Endodermal cell (in vitro differentiated cells): ENCODE data around the gene TECPR1. TPM values are rescaled to one million over a fixed set of nuclear protein-coding genes. Genes with fewer than 3 reads are reported as not detected.
A peak's percentile ranks its signal among the peaks of the same experiment; 100 is the strongest.

Source experiments
- DNase-seq: peaks from one replicate; pipeline ENCODE4 v3.0.0-alpha.2; 2017
- H3K27ac ChIP-seq: 2 replicates; pipeline ENCODE4 v1.5.1; 2013; ENCODE audit warnings: mild to moderate bottlenecking, low read depth, low read length, moderate library complexity
- H3K27me3 ChIP-seq: 2 replicates; pipeline ENCODE4 v1.6.1; 2013; ENCODE audit warnings: mild to moderate bottlenecking, low read length, moderate library complexity; ENCODE audit not compliant: insufficient read depth, control insufficient read depth, poor library complexity, severe bottlenecking
- H3K36me3 ChIP-seq: 2 replicates; pipeline ENCODE4 v1.7.0; 2013; ENCODE audit warnings: mild to moderate bottlenecking, low read length, moderate library complexity; ENCODE audit not compliant: control insufficient read depth, insufficient read depth
- H3K4me1 ChIP-seq: one replicate; pipeline ENCODE4 v1.7.0; 2013; ENCODE audit warnings: low read length; ENCODE audit not compliant: control insufficient read depth, insufficient read depth
- H3K4me3 ChIP-seq: 2 replicates; pipeline ENCODE4 v1.5.1; 2013; ENCODE audit warnings: mild to moderate bottlenecking, low read length, moderate library complexity
- H3K9ac ChIP-seq: 2 replicates; pipeline ENCODE4 v1.6.1; 2013; ENCODE audit warnings: mild to moderate bottlenecking, low read length, moderate library complexity; ENCODE audit not compliant: poor library complexity, severe bottlenecking; ENCODE audit errors: extremely low read depth
- H3K9me3 ChIP-seq: 2 replicates; pipeline ENCODE4 v1.6.1; 2013; ENCODE audit warnings: mild to moderate bottlenecking, low read length, moderate library complexity; ENCODE audit not compliant: control insufficient read depth
- H3K27ac Mint-ChIP-seq: 2 replicates; pipeline ENCODE4 v1.8.0; 2020; ENCODE audit warnings: mixed read lengths
- H3K27me3 Mint-ChIP-seq: 2 replicates; pipeline ENCODE4 v1.8.0; 2021; ENCODE audit warnings: mild to moderate bottlenecking, mixed read lengths; ENCODE audit not compliant: insufficient read depth
- H3K36me3 Mint-ChIP-seq: 2 replicates; pipeline ENCODE4 v1.8.0; 2020; ENCODE audit warnings: low read depth, mixed read lengths
- H3K4me1 Mint-ChIP-seq: 2 replicates; pipeline ENCODE4 v1.8.0; 2020; ENCODE audit warnings: mixed read lengths
- H3K4me3 Mint-ChIP-seq: 2 replicates; pipeline ENCODE4 v1.8.0; 2020; ENCODE audit warnings: mild to moderate bottlenecking, moderate library complexity, mixed read lengths
- H3K9me3 Mint-ChIP-seq: 2 replicates; pipeline ENCODE4 v1.8.0; 2020; ENCODE audit warnings: mild to moderate bottlenecking, mixed read lengths
- WGBS, 2 experiments: methylation state at CpG; one replicate each; pipeline versions ENCODE4 v1.1.5 to v1.1.7; 2013; ENCODE audit warnings: missing lambda C conversion rate in 2 of 2, mixed read lengths in 1 of 2; ENCODE audit not compliant: insufficient coverage in 1 of 2, insufficient read length in 1 of 2; 5-methylcytosine and 5-hydroxymethylcytosine counted together
- total RNA-seq, 2 donors: library from RNA; stranded (reverse); fragmentation: NEBNext Ultra II Directional in 1 of 2; extraction: Animal tissue kit (Norgen Biotek cat#: 25700) in 1 of 2; gene quantifications; 2 replicates in 1 of 2; 3 replicates in 1 of 2; pipeline ENCODE4 v1.2.1, GENCODE V29; 2021
- TF ChIP-seq, protein P1 (sequence below): fragments of 200-600 bp; sonication (generic); conservative IDR thresholded peaks from 2 replicates; pipeline ENCODE4 v1.5.0; 2021; ENCODE audit warnings: antibody characterized with exemption, mild to moderate bottlenecking

TECPR1 gene
- total RNA-seq, 2 donors from 2014 or later, result 27.2 to 32.0 TPM

DNA sequence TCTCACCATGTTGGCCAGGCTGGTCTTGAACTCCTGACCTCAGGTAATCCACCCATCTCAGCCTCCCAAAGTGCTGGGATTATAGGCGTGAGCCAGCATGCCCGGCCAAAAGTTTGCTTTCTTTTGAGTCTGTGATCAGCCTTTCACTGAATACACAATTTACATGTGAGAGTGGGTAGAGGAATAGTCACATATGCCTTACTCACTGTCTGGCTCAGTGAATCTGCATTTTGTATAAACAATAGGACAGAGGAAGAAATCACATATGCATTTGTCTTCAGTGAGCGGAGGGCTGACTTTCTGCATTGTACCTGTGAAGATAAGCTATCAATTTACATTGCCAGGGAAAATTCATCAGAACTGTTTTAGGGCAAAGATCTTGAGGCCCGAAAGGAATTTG, 2.5 kb upstream of the TECPR1 start:
- H3K27me3 Mint-ChIP-seq, result no peaks in the 10 kb centered on the region
- no peak overlapping the region for H3K4me3 Mint-ChIP-seq
- TF ChIP-seq, protein P1, sequence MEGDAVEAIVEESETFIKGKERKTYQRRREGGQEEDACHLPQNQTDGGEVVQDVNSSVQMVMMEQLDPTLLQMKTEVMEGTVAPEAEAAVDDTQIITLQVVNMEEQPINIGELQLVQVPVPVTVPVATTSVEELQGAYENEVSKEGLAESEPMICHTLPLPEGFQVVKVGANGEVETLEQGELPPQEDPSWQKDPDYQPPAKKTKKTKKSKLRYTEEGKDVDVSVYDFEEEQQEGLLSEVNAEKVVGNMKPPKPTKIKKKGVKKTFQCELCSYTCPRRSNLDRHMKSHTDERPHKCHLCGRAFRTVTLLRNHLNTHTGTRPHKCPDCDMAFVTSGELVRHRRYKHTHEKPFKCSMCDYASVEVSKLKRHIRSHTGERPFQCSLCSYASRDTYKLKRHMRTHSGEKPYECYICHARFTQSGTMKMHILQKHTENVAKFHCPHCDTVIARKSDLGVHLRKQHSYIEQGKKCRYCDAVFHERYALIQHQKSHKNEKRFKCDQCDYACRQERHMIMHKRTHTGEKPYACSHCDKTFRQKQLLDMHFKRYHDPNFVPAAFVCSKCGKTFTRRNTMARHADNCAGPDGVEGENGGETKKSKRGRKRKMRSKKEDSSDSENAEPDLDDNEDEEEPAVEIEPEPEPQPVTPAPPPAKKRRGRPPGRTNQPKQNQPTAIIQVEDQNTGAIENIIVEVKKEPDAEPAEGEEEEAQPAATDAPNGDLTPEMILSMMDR, result no peak
- Histone ChIP-seq H3K9ac (no peak overlapping the region), H3K9me3 (no peaks in the 10 kb centered on the region), H3K36me3 (no peaks in the 10 kb centered on the region), H3K4me3 (no peak overlapping the region), H3K4me1 (peaks cover 5% of the 10 kb centered on the region), H3K27me3 (no peaks in the 10 kb centered on the region), H3K27ac (no peak overlapping the region)
- no peaks in the 10 kb centered on the region for H3K9me3 Mint-ChIP-seq
- DNase-seq, result no peak
- H3K27ac Mint-ChIP-seq, result no peak overlapping the region
- H3K36me3 Mint-ChIP-seq, result peaks cover 24% of the 10 kb centered on the region
- 97 to 100% methylated on average over 3 to 4 of the region's 4 CpGs for WGBS, 2 experiments
- peaks cover 18% of the 10 kb centered on the region for H3K4me1 Mint-ChIP-seq

DNA sequence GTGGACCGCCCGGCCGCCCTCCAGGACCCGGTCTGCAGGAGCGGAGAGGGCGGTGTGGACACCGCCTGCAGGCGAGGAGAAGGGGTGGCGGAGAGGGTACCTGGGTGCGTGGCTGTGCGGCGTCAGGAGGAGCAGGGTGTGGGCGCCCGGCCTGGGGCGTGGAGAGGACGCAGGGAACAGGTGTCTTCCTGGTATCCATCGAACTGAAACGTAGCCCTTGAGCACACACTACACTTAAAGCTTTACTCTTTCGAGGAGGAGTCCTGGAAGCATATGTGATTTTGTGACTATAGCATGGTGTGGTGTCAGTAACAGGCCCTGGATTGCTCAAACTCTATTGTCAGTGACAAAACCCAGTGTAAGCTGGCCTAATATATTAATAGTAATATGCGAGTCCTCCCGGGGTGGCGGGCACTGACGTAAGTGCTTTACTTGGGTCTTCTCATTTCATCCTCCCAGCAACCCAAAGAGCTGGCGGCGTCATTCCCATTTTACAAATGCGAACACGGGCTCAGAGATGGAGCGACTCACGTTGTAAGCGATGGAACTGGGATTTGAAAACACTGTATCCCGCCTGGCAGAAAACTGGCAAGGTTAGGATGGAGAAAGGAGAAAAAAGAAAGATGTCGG, 508 bp upstream of the TECPR1 start:
- H3K27me3 Mint-ChIP-seq, result no peaks in the 10 kb centered on the region
- H3K9me3 Mint-ChIP-seq, result no peaks in the 10 kb centered on the region
- H3K4me1 ChIP-seq, result peaks cover 5% of the 10 kb centered on the region
- TF ChIP-seq, protein P1, result no peak
- H3K4me3 Mint-ChIP-seq, result peak overlapping the region; percentile 90
- WGBS, 2 experiments, result 19 to 48% methylated on average over 13 to 31 of the region's 32 CpGs
- peak overlapping the region; percentile 23 for H3K9ac ChIP-seq
- H3K36me3 ChIP-seq, result no peaks in the 10 kb centered on the region
- H3K27me3 ChIP-seq, result no peaks in the 10 kb centered on the region
- H3K4me1 Mint-ChIP-seq, result peaks cover 18% of the 10 kb centered on the region
- DNase-seq, result no peak
- H3K4me3 ChIP-seq, result peak overlapping the region; percentile 87
- peak overlapping the region; percentile 80 for H3K27ac Mint-ChIP-seq
- no peaks in the 10 kb centered on the region for H3K9me3 ChIP-seq
- peaks cover 16% of the 10 kb centered on the region for H3K36me3 Mint-ChIP-seq
- no peak overlapping the region for H3K27ac ChIP-seq

DNA sequence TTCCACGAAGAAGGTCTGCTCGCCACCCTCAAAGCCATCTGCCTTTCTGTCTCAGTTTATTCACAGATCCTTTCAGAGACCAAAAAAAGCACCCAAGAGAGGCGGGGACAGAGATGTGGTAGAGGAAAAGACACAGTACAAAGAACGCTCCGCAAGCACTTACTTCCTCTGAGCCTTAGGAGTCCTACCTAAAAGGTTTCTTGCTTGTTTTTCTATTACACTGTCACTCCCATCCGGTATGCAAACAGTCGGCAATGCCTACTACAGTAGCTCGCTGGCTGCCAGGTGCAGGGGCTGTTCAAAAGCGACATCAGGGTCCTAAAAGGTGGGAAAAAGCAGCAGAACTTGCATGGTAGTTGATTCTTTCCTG, 816 bp downstream of the TECPR1 start:
- WGBS, 2 experiments, result 15 to 20% methylated on average over 7 to 9 of the region's 9 CpGs
- TF ChIP-seq, protein P1, result no peak
- H3K4me3 Mint-ChIP-seq, result peak overlapping the region; percentile 90
- H3K9me3 Mint-ChIP-seq, result no peaks in the 10 kb centered on the region
- peak overlapping the region; percentile 39 for H3K9ac ChIP-seq
- peaks cover 11% of the 10 kb centered on the region for H3K36me3 Mint-ChIP-seq
- DNase-seq, result no peak
- peak overlapping the region; percentile 87 for H3K4me3 ChIP-seq
- H3K4me1 Mint-ChIP-seq, result peaks cover 18% of the 10 kb centered on the region
- H3K9me3 ChIP-seq, result no peaks in the 10 kb centered on the region
- no peaks in the 10 kb centered on the region for H3K36me3 ChIP-seq
- peaks cover 5% of the 10 kb centered on the region for H3K4me1 ChIP-seq
- no peaks in the 10 kb centered on the region for H3K27me3 Mint-ChIP-seq
- H3K27me3 ChIP-seq, result no peaks in the 10 kb centered on the region
- no peak overlapping the region for H3K27ac ChIP-seq
- H3K27ac Mint-ChIP-seq, result peak overlapping the region; percentile 83
